BE2C (cell line): ENCODE data around the gene OR6B2.

ENCODE experiments used
- DNase-seq: peaks from one replicate; pipeline ENCODE4 v3.0.0-alpha.2; 2020
- H3K27me3 ChIP-seq: fragments of 250-450 bp; sonication (Bioruptor Pico); 2 replicates; pipeline ENCODE4 v1.5.1; 2020; ENCODE audit warnings: mild to moderate bottlenecking
- H3K36me3 ChIP-seq: fragments of 250-450 bp; sonication (Bioruptor Pico); 2 replicates; pipeline ENCODE4 v1.5.1; 2020; ENCODE audit warnings: mild to moderate bottlenecking
- H3K4me1 ChIP-seq: fragments of 250-450 bp; sonication (Bioruptor Pico); 2 replicates; pipeline ENCODE4 v1.5.1; 2020
- H3K4me3 ChIP-seq: 2 replicates; pipeline ENCODE4 v1.5.1; 2011; ENCODE audit warnings: low read depth, low read length
- H3K9me3 ChIP-seq: fragments of 250-450 bp; sonication (Bioruptor Pico); 2 replicates; pipeline ENCODE4 v1.5.1; 2020
- CTCF ChIP-seq: IDR thresholded peaks from 2 replicates; pipeline ENCODE4 v1.5.1; 2012; ENCODE audit warnings: mild to moderate bottlenecking, low read depth, low read length

OR6B2 gene

GRCh38 chr2:239983004-239983778 lies 47.0 kb downstream of the OR6B2 start:
- no peak for DNase-seq
- Histone ChIP-seq H3K27me3 (no peaks in the 10 kb centered on the region), H3K4me3 (no peak overlapping the region), H3K9me3 (no peaks in the 10 kb centered on the region), H3K36me3 (peaks cover 39% of the 10 kb centered on the region), H3K4me1 (peaks cover 9% of the 10 kb centered on the region)
- TF ChIP-seq CTCF: no peak
